GM10266 (cell line): ENCODE results near the gene NEFH.

Experiments
- DNase-seq: peaks from one replicate; pipeline ENCODE4 v3.0.0; 2012; ENCODE audit errors: extremely low spot score
- CTCF ChIP-seq: IDR thresholded peaks from 2 replicates; pipeline ENCODE4 v1.5.1; 2012; ENCODE audit warnings: mild to moderate bottlenecking, low read depth; ENCODE audit not compliant: control insufficient read depth, insufficient read depth; ENCODE audit errors: missing control alignments

The NEFH gene

GRCh38 chr22:29528144-29528543 lies 48.1 kb downstream of the NEFH start:
- no peak for DNase-seq
- no peak for TF ChIP-seq CTCF

- DNase-seq, result no peak
- no peak for TF ChIP-seq CTCF
Measured at GRCh38 chr22:29530716-29531115, 50.7 kb downstream of the NEFH start.

- no peak for TF ChIP-seq CTCF
- DNase-seq, result no peak
Measured at GRCh38 chr22:29531419-29531818, 51.4 kb downstream of the NEFH start.

- TF ChIP-seq CTCF, result no peak
- no peak for DNase-seq
Measured at GRCh38 chr22:29536411-29536810, 56.4 kb downstream of the NEFH start.

GRCh38 chr22:29539105-29539504 lies 59.1 kb downstream of the NEFH start:
- no peak for DNase-seq
- no peak for TF ChIP-seq CTCF
